Ishikawa (cell line): ENCODE measurements around the gene OR11A1.

Experiments
- CEBPB ChIP-seq: IDR thresholded peaks from 2 replicates; pipeline ENCODE4 v1.6.1; 2012
- CREB1 ChIP-seq: IDR thresholded peaks from 2 replicates; pipeline ENCODE4 v1.6.1; 2012; ENCODE audit warnings: low read depth
- EGR1 ChIP-seq: IDR thresholded peaks from 2 replicates; pipeline ENCODE4 v1.6.1; 2012
- EP300 ChIP-seq: IDR thresholded peaks from 2 replicates; pipeline ENCODE4 v1.6.1; 2012; ENCODE audit warnings: borderline replicate concordance
- FOXM1 ChIP-seq: IDR thresholded peaks from 2 replicates; pipeline ENCODE4 v1.6.1; 2012; ENCODE audit warnings: low read depth, borderline replicate concordance
- NFIC ChIP-seq: IDR thresholded peaks from 2 replicates; pipeline ENCODE4 v1.6.1; 2012
- RAD21 ChIP-seq: IDR thresholded peaks from 2 replicates; pipeline ENCODE4 v1.6.1; 2012; ENCODE audit warnings: low read depth
- TAF1 ChIP-seq: IDR thresholded peaks from 2 replicates; pipeline ENCODE4 v1.6.1; 2012; ENCODE audit warnings: low read depth, mild to moderate bottlenecking
- TCF12 ChIP-seq: IDR thresholded peaks from 2 replicates; pipeline ENCODE4 v1.6.1; 2012; ENCODE audit warnings: low read depth
- TEAD4 ChIP-seq: IDR thresholded peaks from 2 replicates; pipeline ENCODE4 v1.6.1; 2012
- YY1 ChIP-seq: IDR thresholded peaks from 2 replicates; pipeline ENCODE4 v1.6.1; 2012; ENCODE audit warnings: low read depth
- ZBTB7A ChIP-seq: IDR thresholded peaks from 2 replicates; pipeline ENCODE4 v1.6.1; 2012; ENCODE audit warnings: low read depth
- TF ChIP-seq, protein P1 (sequence below): IDR thresholded peaks from 2 replicates; pipeline ENCODE4 v1.6.1; 2012
- TF ChIP-seq, protein P2 (sequence below): IDR thresholded peaks from 2 replicates; pipeline ENCODE4 v1.6.1; 2012; ENCODE audit warnings: low read depth, mild to moderate bottlenecking
- TF ChIP-seq, protein P3 (sequence below): IDR thresholded peaks from 2 replicates; pipeline ENCODE4 v1.6.1; 2012

The OR11A1 gene, protein sequence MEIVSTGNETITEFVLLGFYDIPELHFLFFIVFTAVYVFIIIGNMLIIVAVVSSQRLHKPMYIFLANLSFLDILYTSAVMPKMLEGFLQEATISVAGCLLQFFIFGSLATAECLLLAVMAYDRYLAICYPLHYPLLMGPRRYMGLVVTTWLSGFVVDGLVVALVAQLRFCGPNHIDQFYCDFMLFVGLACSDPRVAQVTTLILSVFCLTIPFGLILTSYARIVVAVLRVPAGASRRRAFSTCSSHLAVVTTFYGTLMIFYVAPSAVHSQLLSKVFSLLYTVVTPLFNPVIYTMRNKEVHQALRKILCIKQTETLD

DNA sequence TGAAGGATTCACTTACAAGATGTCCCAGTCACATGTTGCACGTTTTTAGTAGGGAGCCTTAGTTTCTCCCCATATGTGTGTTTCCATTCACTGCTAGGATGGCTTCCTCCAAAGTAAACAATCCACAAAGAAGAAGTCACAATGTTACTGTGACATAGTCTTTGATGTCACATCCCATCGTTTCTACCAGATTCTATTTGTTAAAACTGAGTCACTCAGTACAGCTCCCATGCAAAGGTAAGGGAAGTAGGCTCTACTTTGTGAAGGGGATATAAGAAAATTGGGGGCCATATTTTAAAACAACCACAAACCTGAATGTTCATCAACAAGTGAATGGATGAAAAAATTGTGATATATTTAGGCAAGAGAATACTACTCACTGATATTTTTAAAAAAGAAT, at the start of gene OR11A1, which contains the start of gene OR2H1:
OR11A1 (minus strand) TSS at position 101 of the 400 bp plus-strand sequence. CDS start 29,430 bp downstream, outside the sequence.
OR2H1 (plus strand) TSS at position 185 of the 400 bp plus-strand sequence. CDS start 4,615 bp downstream, outside the sequence.
- no peak for TF ChIP-seq EGR1
- TF ChIP-seq FOXM1, result no peak
- TF ChIP-seq, protein P1, sequence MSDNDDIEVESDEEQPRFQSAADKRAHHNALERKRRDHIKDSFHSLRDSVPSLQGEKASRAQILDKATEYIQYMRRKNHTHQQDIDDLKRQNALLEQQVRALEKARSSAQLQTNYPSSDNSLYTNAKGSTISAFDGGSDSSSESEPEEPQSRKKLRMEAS, result no peak
- no peak for TF ChIP-seq TAF1
- no peak for TF ChIP-seq NFIC
- no peak for TF ChIP-seq ZBTB7A
- TF ChIP-seq, protein P2, sequence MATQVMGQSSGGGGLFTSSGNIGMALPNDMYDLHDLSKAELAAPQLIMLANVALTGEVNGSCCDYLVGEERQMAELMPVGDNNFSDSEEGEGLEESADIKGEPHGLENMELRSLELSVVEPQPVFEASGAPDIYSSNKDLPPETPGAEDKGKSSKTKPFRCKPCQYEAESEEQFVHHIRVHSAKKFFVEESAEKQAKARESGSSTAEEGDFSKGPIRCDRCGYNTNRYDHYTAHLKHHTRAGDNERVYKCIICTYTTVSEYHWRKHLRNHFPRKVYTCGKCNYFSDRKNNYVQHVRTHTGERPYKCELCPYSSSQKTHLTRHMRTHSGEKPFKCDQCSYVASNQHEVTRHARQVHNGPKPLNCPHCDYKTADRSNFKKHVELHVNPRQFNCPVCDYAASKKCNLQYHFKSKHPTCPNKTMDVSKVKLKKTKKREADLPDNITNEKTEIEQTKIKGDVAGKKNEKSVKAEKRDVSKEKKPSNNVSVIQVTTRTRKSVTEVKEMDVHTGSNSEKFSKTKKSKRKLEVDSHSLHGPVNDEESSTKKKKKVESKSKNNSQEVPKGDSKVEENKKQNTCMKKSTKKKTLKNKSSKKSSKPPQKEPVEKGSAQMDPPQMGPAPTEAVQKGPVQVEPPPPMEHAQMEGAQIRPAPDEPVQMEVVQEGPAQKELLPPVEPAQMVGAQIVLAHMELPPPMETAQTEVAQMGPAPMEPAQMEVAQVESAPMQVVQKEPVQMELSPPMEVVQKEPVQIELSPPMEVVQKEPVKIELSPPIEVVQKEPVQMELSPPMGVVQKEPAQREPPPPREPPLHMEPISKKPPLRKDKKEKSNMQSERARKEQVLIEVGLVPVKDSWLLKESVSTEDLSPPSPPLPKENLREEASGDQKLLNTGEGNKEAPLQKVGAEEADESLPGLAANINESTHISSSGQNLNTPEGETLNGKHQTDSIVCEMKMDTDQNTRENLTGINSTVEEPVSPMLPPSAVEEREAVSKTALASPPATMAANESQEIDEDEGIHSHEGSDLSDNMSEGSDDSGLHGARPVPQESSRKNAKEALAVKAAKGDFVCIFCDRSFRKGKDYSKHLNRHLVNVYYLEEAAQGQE, result no peak
- no peak for TF ChIP-seq EP300

DNA sequence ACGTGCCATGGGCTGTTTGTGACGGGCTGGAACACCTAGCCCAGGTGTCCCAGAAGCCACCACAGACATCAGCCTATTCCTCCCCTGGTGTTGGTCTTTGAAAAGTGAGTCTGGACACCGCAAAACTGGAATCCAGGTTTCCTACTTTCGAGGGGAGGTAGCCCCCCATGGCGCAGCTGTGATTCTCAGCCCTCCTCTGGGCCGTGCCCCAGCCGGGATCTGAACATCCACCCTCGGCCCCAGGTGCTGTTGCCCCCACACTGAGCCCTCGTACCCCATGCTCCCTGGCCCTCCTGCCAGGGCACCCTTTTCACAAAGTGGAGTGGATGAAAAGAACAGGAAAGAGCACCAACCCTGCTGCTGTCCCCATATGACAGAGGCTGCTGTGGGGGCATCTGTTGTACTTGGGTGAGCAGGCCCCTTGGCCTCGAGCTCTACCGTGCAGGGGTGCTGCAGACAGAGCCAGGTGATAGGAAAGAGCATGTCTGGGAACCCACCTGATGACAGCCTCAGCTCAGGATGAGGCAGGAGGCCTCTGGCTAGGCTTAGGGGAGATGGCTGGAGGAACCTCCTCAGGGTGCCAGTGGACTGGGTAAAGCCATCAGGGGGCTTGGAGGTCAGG, 49.7 kb upstream of the OR11A1 start:
- no peak for TF ChIP-seq ZBTB7A
- no peak for TF ChIP-seq TCF12
- TF ChIP-seq, protein P2, result no peak
- no peak for TF ChIP-seq RAD21
- no peak for TF ChIP-seq FOXM1
- no peak for TF ChIP-seq CEBPB
- TF ChIP-seq TAF1, result no peak
- TF ChIP-seq EGR1, result no peak
- TF ChIP-seq, protein P3, sequence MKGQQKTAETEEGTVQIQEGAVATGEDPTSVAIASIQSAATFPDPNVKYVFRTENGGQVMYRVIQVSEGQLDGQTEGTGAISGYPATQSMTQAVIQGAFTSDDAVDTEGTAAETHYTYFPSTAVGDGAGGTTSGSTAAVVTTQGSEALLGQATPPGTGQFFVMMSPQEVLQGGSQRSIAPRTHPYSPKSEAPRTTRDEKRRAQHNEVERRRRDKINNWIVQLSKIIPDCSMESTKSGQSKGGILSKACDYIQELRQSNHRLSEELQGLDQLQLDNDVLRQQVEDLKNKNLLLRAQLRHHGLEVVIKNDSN, result no peak

DNA sequence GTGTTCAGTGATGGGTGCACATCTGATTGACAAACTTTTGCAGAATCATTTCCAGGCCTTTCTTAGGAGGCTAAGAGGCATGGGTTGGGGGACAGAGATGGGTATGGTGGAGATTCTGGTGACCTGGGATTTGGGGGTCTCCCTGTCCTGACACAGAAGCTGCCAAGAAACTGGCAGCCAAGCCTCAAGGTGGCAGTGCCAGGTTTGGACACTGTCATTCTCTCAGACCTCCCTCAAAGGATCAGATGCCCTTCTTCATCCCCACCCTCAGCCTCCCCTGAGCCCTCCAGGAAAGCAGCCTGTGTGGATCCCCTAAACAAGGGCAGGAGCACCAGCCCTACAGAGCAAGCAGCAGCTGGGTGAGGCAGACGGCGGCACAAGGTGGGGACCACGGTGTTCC, 48.9 kb upstream of the OR11A1 start:
- TF ChIP-seq, protein P1, result no peak
- TF ChIP-seq EGR1, result no peak
- TF ChIP-seq, protein P3, result no peak

DNA sequence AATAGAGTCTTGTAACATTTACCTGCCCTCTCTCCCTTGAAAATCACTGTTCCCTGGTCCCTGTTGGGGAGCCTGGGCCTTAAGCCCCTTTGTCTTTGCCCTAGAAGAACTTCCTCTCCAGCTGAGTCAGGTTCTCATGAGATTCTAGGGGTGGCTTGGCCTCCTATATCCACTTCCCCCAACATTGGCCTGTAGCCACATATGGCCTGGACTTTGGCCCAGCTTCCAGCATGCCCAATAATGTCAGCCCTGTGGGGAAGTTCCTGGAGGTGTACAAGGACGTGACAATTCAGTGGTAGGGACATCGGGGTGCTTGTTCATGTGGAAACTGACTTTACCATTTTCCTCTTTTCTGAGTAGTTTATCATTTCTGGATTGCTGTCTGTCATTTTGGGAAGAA, 48.1 kb upstream of the OR11A1 start:
- no peak for TF ChIP-seq YY1
- TF ChIP-seq, protein P1, result no peak
- no peak for TF ChIP-seq EP300
- TF ChIP-seq, protein P2, result no peak
- TF ChIP-seq, protein P3, result no peak
- no peak for TF ChIP-seq NFIC
- no peak for TF ChIP-seq ZBTB7A
- no peak for TF ChIP-seq TEAD4
- no peak for TF ChIP-seq EGR1
- no peak for TF ChIP-seq CREB1
- no peak for TF ChIP-seq FOXM1
- no peak for TF ChIP-seq TAF1
- TF ChIP-seq CEBPB, result no peak
- no peak for TF ChIP-seq RAD21
- TF ChIP-seq TCF12, result no peak
